Stomach (tissue), 9 donors: ENCODE data around the gene EDDM13. TPM values are rescaled to one million over a fixed set of nuclear protein-coding genes. Genes with fewer than 3 reads are reported as not detected.

Source experiments
- DNase-seq, 2 donors: peaks; one replicate each; pipeline versions ENCODE4 v3.0.0 to v3.0.0-alpha.2; 2013 to 2019
- H3K27ac ChIP-seq, 5 donors: fragments of 200-600 bp in 4 of 5; sonication (generic) in 4 of 5; one replicate each; pipeline ENCODE4 v1.5.1; 2013 to 2019; ENCODE audit warnings: mild to moderate bottlenecking in 1 of 5, moderate library complexity in 1 of 5
- H3K27me3 ChIP-seq, 3 donors: fragments of 200-600 bp; sonication (generic); one replicate each; pipeline ENCODE4 v1.5.1; 2017 to 2019; ENCODE audit warnings: mixed run types in 1 of 3
- H3K36me3 ChIP-seq, 4 donors: fragments of 200-600 bp; sonication (generic); 1 replicate in 3 of 4; 2 replicates in 1 of 4; pipeline ENCODE4 v1.5.1; 2016 to 2019
- H3K4me1 ChIP-seq, 4 donors: fragments of 200-600 bp; sonication (generic); one replicate each; pipeline ENCODE4 v1.5.1; 2016 to 2019
- H3K4me3 ChIP-seq, 4 donors: fragments of 200-600 bp; sonication (generic) in 3 of 4; one replicate each; pipeline ENCODE4 v1.5.1; 2016 to 2019; ENCODE audit warnings: mild to moderate bottlenecking in 1 of 4
- H3K9me3 ChIP-seq, 4 donors: fragments of 200-600 bp; sonication (generic); one replicate each; pipeline ENCODE4 v1.5.1; 2016 to 2019
- CTCF ChIP-seq, 7 experiments: fragments of 450-650 bp in 4 of 7; fragments of 200-600 bp in 3 of 7; sonication (generic) in 3 of 7; IDR thresholded peaks; one replicate each; pipeline ENCODE4 v1.5.1; 2016 to 2019; ENCODE audit warnings: antibody characterized with exemption in 7 of 7, control low read depth in 2 of 7, mild to moderate bottlenecking in 1 of 7
- EP300 ChIP-seq: sonication (generic); formaldehyde crosslinking; IDR thresholded peaks from one replicate; pipeline ENCODE4 v1.6.1; 2017; ENCODE audit warnings: antibody characterized with exemption
- POLR2A ChIP-seq, 4 donors: fragments of 450-650 bp; IDR thresholded peaks; one replicate each; pipeline ENCODE4 v1.6.1; 2016; ENCODE audit warnings: antibody characterized with exemption in 4 of 4, control low read depth in 2 of 4, mild to moderate bottlenecking in 1 of 4, moderate library complexity in 1 of 4
- POLR2AphosphoS5 ChIP-seq, 3 donors: sonication (generic); formaldehyde crosslinking; IDR thresholded peaks; one replicate each; pipeline ENCODE4 v1.6.1; 2016; ENCODE audit warnings: antibody characterized with exemption in 3 of 3
- WGBS, 5 donors: extraction: QIAGEN DNeasy Blood & Tissue Kit in 3 of 5; methylation state at CpG; one replicate each; pipeline versions ENCODE4 v1.1.5 to v1.1.7; 2013 to 2018; 5-methylcytosine and 5-hydroxymethylcytosine counted together
- intact Hi-C: fragments of 100-400 bp; cut with DNase I; formaldehyde crosslinking; loops from one replicate; pipeline ENCODE4 v1.15.1; 2023; ENCODE audit warnings: low total_unique reads
- polyA plus RNA-seq, 3 donors: library from polyadenylated mRNA; stranded (reverse); fragments of 200-250 nt; gene quantifications; one replicate each; pipeline ENCODE4 v1.2.3, GENCODE V29; 2013
- total RNA-seq, 5 donors: library from RNA; depleted of rRNA; stranded (reverse); fragments of >200 nt; gene quantifications; one replicate each; pipeline versions ENCODE4 v1.1.0 to v1.2.3, GENCODE V29; 2014 to 2016
- donor health status: healthy with polysubstance abuse.
- donor health status: Bipolar disorder and iron deficiency.
- donor health status: healthy.

The EDDM13 gene
- total and polyA plus RNA-seq, 8 donors = 1.6 TPM; not detected in 7

GRCh38 chr19:56297010-56297409 lies 24.5 kb downstream of the EDDM13 start:
- no peak for DNase-seq

GRCh38 chr19:56299688-56300087 lies 27.1 kb downstream of the EDDM13 start:
- Histone ChIP-seq H3K4me3 (no peak overlapping the region), H3K9me3 (no peaks in the 10 kb centered on the region), H3K36me3 (peaks cover 3 to 63% (median 43%) of the 10 kb centered on the region in 4 donors), H3K4me1 (no peaks in the 10 kb centered on the region), H3K27ac (no peak overlapping the region), H3K27me3 (no peaks in the 10 kb centered on the region)
- TF ChIP-seq EP300 (no peak), CTCF (IDR thresholded peaks at IDR 0.05) (no peak), POLR2AphosphoS5 (IDR thresholded peaks at IDR 0.05) (no peak), POLR2A (IDR thresholded peaks at IDR 0.05) (no peak)
- intact Hi-C loops = no loop called here
- DNase-seq = no peak
- WGBS, 5 donors = 78 to 92% (median 90%) methylated on average over 3 of the region's 3 CpGs

More at GRCh38 chr19:56297010-56297409, 24.5 kb downstream of the EDDM13 start:
- WGBS, 5 donors = 88 to 99% (median 94%) methylated on average over 3 of the region's 3 CpGs
- peaks cover 3 to 66% (median 43%) of the 10 kb centered on the region in 4 donors for H3K36me3 ChIP-seq
- H3K9me3 ChIP-seq = no peaks in the 10 kb centered on the region
- TF ChIP-seq EP300 (no peak), POLR2A (IDR thresholded peaks at IDR 0.05) (no peak)
- H3K4me3 ChIP-seq = no peak overlapping the region
- H3K27ac ChIP-seq = no peak overlapping the region
- no peaks in the 10 kb centered on the region for H3K27me3 ChIP-seq
- H3K4me1 ChIP-seq = no peaks in the 10 kb centered on the region
- intact Hi-C loops = no loop called here

- WGBS, 5 donors = 61 to 89% (median 76%) methylated on average over 5 of the region's 5 CpGs
- intact Hi-C loops = no loop called here
- Histone ChIP-seq H3K9me3 (no peaks in the 10 kb centered on the region), H3K36me3 (peaks cover 0 to 62% (median 42%) of the 10 kb centered on the region in 4 donors), H3K27ac (no peak overlapping the region), H3K4me1 (no peaks in the 10 kb centered on the region), H3K4me3 (no peak overlapping the region), H3K27me3 (no peaks in the 10 kb centered on the region)
- TF ChIP-seq CTCF (IDR thresholded peaks at IDR 0.05) (no peak), EP300 (no peak), POLR2AphosphoS5 (IDR thresholded peaks at IDR 0.05) (no peak), POLR2A (IDR thresholded peaks at IDR 0.05) (no peak)
- peak in 1 of 2 donors; percentile 38 for DNase-seq
Measured at GRCh38 chr19:56301155-56301554, 28.6 kb downstream of the EDDM13 start.

- Histone ChIP-seq H3K4me3 (no peak overlapping the region), H3K4me1 (no peaks in the 10 kb centered on the region), H3K9me3 (no peaks in the 10 kb centered on the region), H3K27ac (no peak overlapping the region), H3K27me3 (no peaks in the 10 kb centered on the region), H3K36me3 (peaks cover 0 to 53% (median 35%) of the 10 kb centered on the region in 4 donors)
- 57 to 75% (median 64%) methylated on average over 9 of the region's 9 CpGs for WGBS, 5 donors
- DNase-seq = peak in 1 of 2 donors; percentile 18
- intact Hi-C loops = no loop called here
- TF ChIP-seq CTCF (IDR thresholded peaks at IDR 0.05) = no peak
- TF ChIP-seq EP300 = no peak
- no peak for TF ChIP-seq POLR2A (IDR thresholded peaks at IDR 0.05)
- no peak for TF ChIP-seq POLR2AphosphoS5 (IDR thresholded peaks at IDR 0.05)
Measured at GRCh38 chr19:56301886-56302620, 29.5 kb downstream of the EDDM13 start.

GRCh38 chr19:56304243-56304642 lies 31.7 kb downstream of the EDDM13 start:
- Histone ChIP-seq H3K27ac (no peak overlapping the region), H3K4me3 (no peak overlapping the region), H3K9me3 (no peaks in the 10 kb centered on the region), H3K36me3 (peaks cover 0 to 58% (median 39%) of the 10 kb centered on the region in 4 donors), H3K27me3 (no peaks in the 10 kb centered on the region), H3K4me1 (no peaks in the 10 kb centered on the region)
- no peak for DNase-seq
- TF ChIP-seq POLR2A (IDR thresholded peaks at IDR 0.05) (no peak), EP300 (no peak), POLR2AphosphoS5 (IDR thresholded peaks at IDR 0.05) (no peak), CTCF (IDR thresholded peaks at IDR 0.05) (no peak)
- intact Hi-C loops = no loop called here
- 86 to 92% (median 90%) methylated on average over 9 of the region's 9 CpGs for WGBS, 5 donors
